AG09309 (cell line): ENCODE data around the gene ABTB2.
"Not testable (repeated sequence)": the region's sequence is repeated elsewhere in the genome, so short reads cannot be mapped to it uniquely, and the experiment has no call there.

Experiments used
- DNase-seq: peaks from one replicate; pipeline ENCODE4 v3.0.0-alpha.2; 2010; ENCODE audit warnings: low read depth
- H3K4me3 ChIP-seq: 2 replicates; pipeline ENCODE4 v1.5.1; 2011; ENCODE audit warnings: mild to moderate bottlenecking, low read depth, low read length, moderate library complexity; ENCODE audit not compliant: control insufficient read depth
- CTCF ChIP-seq: IDR thresholded peaks from 2 replicates; pipeline ENCODE4 v1.5.1; 2011; ENCODE audit warnings: mild to moderate bottlenecking, low read depth, low read length, inconsistent platforms; ENCODE audit not compliant: insufficient read depth, control insufficient read depth; ENCODE audit errors: missing control alignments

The ABTB2 gene

GRCh38 chr11:34251589-34251980 lies 106.2 kb downstream of the ABTB2 start:
- peak overlapping the region; percentile 26 for H3K4me3 ChIP-seq
- DNase-seq: no peak

GRCh38 chr11:34250732-34251588 lies 106.8 kb downstream of the ABTB2 start:
- no peak for TF ChIP-seq CTCF
- no peak for DNase-seq

More at GRCh38 chr11:34251589-34251980, 106.2 kb downstream of the ABTB2 start:
- no peak for TF ChIP-seq CTCF

GRCh38 chr11:34250211-34250610 lies 107.6 kb downstream of the ABTB2 start:
- no peak overlapping the region for H3K4me3 ChIP-seq
- no peak for TF ChIP-seq CTCF
- DNase-seq: no peak

More at GRCh38 chr11:34250732-34251588, 106.8 kb downstream of the ABTB2 start:
- peak overlapping the region; percentile 26 for H3K4me3 ChIP-seq

- no peak overlapping the region for H3K4me3 ChIP-seq
- DNase-seq: no peak
- TF ChIP-seq CTCF: no peak
Observed at GRCh38 chr11:34249439-34249838, 108.4 kb downstream of the ABTB2 start.

GRCh38 chr11:34246511-34246910 lies 111.3 kb downstream of the ABTB2 start:
- not testable (repeated sequence) for H3K4me3 ChIP-seq

GRCh38 chr11:34245041-34245440 lies 112.8 kb downstream of the ABTB2 start:
- no peak for DNase-seq
- no peak for TF ChIP-seq CTCF
- no peak overlapping the region for H3K4me3 ChIP-seq

More at GRCh38 chr11:34246511-34246910, 111.3 kb downstream of the ABTB2 start:
- DNase-seq: not testable (repeated sequence)
